A673 (cell line): Measurements from ENCODE around the gene FAM118A.

ENCODE experiments used
- CTCF ChIP-seq: fragments of 300-800, 200-600 bp; sonication (generic); conservative IDR thresholded peaks from 2 replicates; pipeline ENCODE4 v1.5.1; 2017; ENCODE audit warnings: low read depth, mild to moderate bottlenecking, antibody characterized with exemption, low read length, moderate library complexity, mixed read lengths
- EZH2 ChIP-seq: fragments of 200-600 bp; sonication (generic); IDR thresholded peaks from 2 replicates; pipeline ENCODE4 v1.6.1; 2017; ENCODE audit warnings: borderline replicate concordance, low read depth, mild to moderate bottlenecking, mixed read lengths, antibody characterized with exemption, low read length; ENCODE audit not compliant: poor library complexity, severe bottlenecking

GRCh38 chr22:45328822-45329529 is 19.2 kb downstream of the FAM118A start:
- TF ChIP-seq CTCF = no peak
- no peak for TF ChIP-seq EZH2
